Ishikawa (cell line): ENCODE results near the gene ZG16B.

Experiments
- CEBPB ChIP-seq: IDR thresholded peaks from 2 replicates; pipeline ENCODE4 v1.6.1; 2012
- CREB1 ChIP-seq: IDR thresholded peaks from 2 replicates; pipeline ENCODE4 v1.6.1; 2012; ENCODE audit warnings: low read depth
- EGR1 ChIP-seq: IDR thresholded peaks from 2 replicates; pipeline ENCODE4 v1.6.1; 2012
- EP300 ChIP-seq: IDR thresholded peaks from 2 replicates; pipeline ENCODE4 v1.6.1; 2012; ENCODE audit warnings: borderline replicate concordance
- FOXM1 ChIP-seq: IDR thresholded peaks from 2 replicates; pipeline ENCODE4 v1.6.1; 2012; ENCODE audit warnings: low read depth, borderline replicate concordance
- MAX ChIP-seq: IDR thresholded peaks from 2 replicates; pipeline ENCODE4 v1.6.1; 2012
- NFIC ChIP-seq: IDR thresholded peaks from 2 replicates; pipeline ENCODE4 v1.6.1; 2012
- RAD21 ChIP-seq: IDR thresholded peaks from 2 replicates; pipeline ENCODE4 v1.6.1; 2012; ENCODE audit warnings: low read depth
- TAF1 ChIP-seq: IDR thresholded peaks from 2 replicates; pipeline ENCODE4 v1.6.1; 2012; ENCODE audit warnings: low read depth, mild to moderate bottlenecking
- TCF12 ChIP-seq: IDR thresholded peaks from 2 replicates; pipeline ENCODE4 v1.6.1; 2012; ENCODE audit warnings: low read depth
- TEAD4 ChIP-seq: IDR thresholded peaks from 2 replicates; pipeline ENCODE4 v1.6.1; 2012
- YY1 ChIP-seq: IDR thresholded peaks from 2 replicates; pipeline ENCODE4 v1.6.1; 2012; ENCODE audit warnings: low read depth
- ZBTB7A ChIP-seq: IDR thresholded peaks from 2 replicates; pipeline ENCODE4 v1.6.1; 2012; ENCODE audit warnings: low read depth
- TF ChIP-seq, protein P1 (sequence below): IDR thresholded peaks from 2 replicates; pipeline ENCODE4 v1.6.1; 2012
- TF ChIP-seq, protein P2 (sequence below): IDR thresholded peaks from 2 replicates; pipeline ENCODE4 v1.6.1; 2012; ENCODE audit warnings: low read depth, mild to moderate bottlenecking

Gene ZG16B

DNA sequence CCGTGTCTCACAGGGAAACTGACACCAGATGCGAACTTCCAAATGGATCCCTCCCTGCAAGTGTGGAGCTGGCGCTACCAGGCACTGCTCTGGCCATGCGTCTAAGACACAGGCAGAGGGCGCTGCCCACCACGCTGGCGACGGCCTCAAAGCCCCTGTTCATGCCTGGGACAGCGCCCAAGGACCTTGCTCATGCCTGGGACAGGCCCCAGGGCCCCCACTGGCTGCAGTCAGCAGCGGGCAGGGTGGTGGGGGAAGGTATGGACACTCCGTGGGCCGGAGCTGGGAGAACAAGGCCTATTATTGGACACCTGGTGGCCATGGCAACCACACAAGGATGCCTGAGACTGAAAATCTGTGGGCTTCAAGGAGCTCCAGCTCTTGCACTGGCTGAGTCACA is 8.8 kb downstream of the ZG16B start:
- TF ChIP-seq ZBTB7A (0 out of 2 replicates have a peak, but pooled peaks have one; percentile 9), YY1 (no peak), FOXM1 (no peak), MAX (peak; percentile 33; the same call in 1 of the 2 replicates), RAD21 (peak; percentile 95)

GRCh38 chr16:2839650-2840450 is 9.7 kb downstream of the ZG16B start:
- TF ChIP-seq, protein P1, sequence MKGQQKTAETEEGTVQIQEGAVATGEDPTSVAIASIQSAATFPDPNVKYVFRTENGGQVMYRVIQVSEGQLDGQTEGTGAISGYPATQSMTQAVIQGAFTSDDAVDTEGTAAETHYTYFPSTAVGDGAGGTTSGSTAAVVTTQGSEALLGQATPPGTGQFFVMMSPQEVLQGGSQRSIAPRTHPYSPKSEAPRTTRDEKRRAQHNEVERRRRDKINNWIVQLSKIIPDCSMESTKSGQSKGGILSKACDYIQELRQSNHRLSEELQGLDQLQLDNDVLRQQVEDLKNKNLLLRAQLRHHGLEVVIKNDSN, result no peak
- no peak for TF ChIP-seq MAX
- TF ChIP-seq FOXM1, result no peak
- TF ChIP-seq EGR1, result no peak
- TF ChIP-seq, protein P2, sequence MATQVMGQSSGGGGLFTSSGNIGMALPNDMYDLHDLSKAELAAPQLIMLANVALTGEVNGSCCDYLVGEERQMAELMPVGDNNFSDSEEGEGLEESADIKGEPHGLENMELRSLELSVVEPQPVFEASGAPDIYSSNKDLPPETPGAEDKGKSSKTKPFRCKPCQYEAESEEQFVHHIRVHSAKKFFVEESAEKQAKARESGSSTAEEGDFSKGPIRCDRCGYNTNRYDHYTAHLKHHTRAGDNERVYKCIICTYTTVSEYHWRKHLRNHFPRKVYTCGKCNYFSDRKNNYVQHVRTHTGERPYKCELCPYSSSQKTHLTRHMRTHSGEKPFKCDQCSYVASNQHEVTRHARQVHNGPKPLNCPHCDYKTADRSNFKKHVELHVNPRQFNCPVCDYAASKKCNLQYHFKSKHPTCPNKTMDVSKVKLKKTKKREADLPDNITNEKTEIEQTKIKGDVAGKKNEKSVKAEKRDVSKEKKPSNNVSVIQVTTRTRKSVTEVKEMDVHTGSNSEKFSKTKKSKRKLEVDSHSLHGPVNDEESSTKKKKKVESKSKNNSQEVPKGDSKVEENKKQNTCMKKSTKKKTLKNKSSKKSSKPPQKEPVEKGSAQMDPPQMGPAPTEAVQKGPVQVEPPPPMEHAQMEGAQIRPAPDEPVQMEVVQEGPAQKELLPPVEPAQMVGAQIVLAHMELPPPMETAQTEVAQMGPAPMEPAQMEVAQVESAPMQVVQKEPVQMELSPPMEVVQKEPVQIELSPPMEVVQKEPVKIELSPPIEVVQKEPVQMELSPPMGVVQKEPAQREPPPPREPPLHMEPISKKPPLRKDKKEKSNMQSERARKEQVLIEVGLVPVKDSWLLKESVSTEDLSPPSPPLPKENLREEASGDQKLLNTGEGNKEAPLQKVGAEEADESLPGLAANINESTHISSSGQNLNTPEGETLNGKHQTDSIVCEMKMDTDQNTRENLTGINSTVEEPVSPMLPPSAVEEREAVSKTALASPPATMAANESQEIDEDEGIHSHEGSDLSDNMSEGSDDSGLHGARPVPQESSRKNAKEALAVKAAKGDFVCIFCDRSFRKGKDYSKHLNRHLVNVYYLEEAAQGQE, result no peak
- TF ChIP-seq RAD21, result no peak
- no peak for TF ChIP-seq TAF1
- no peak for TF ChIP-seq CREB1
- TF ChIP-seq TCF12, result no peak

DNA sequence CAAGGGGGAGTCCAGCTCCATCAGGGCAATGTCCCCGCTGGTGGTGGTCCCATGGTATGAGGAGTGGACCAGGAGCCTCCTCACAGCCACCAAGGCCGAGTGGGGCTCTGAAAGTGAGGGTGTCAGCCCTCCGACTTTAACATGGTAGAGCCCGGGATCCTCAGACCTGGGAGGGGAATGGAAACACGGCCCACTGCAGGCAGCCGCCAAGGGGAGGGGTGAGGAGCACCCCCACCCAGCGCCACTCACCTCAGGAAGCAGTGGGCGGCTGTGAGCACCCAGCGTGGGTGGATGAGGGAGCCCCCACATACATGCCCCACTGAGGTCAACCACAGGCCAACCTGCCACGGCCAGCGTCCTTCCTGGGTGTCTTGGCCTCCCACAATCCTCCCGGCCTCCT is 10.8 kb downstream of the ZG16B start:
- TF ChIP-seq NFIC, result no peak

- TF ChIP-seq TAF1, result no peak
- no peak for TF ChIP-seq TEAD4
- no peak for TF ChIP-seq TCF12
Measured at GRCh38 chr16:2841606-2842339, 11.7 kb downstream of the ZG16B start.

DNA sequence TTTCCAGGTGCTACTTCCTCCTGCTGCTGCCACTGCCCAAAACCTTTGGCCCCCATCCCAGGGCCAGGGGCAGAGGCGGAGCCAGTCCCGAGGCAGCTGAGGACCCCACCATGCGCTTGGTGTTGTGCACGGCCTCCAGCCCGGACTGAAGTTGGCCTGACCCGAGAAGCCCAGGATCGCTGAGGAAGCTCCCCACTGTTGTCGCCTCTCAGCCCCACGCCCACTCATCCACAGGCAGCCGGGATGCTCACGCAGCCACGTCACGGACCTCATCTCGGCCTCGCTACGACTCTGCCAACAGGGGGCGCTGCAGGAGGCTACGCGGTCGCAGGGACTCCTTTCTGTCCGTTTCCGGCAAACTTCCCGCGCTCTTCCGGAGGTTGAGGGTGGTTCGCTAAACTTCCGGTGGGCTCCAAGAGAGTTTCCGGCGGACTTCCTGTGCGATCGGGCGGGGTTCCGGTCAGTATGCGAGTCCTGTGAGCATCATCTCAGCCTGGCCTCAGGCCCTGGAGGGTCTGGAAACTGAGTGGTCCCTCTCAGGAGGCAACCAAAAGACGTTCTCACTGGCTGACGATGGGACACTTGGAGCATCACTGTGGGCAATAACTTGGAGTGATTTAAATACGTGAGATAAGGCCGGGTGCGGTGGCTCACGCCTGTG is 12.4 kb downstream of the ZG16B start:
- no peak for TF ChIP-seq NFIC
- no peak for TF ChIP-seq CEBPB
- no peak for TF ChIP-seq TEAD4
- no peak for TF ChIP-seq YY1
- no peak for TF ChIP-seq FOXM1
- TF ChIP-seq RAD21, result no peak; the same call in 1 of the 2 replicates
- TF ChIP-seq ZBTB7A, result no peak
- TF ChIP-seq, protein P2, result no peak
- no peak for TF ChIP-seq EGR1
- no peak for TF ChIP-seq MAX
- no peak for TF ChIP-seq TAF1
- no peak for TF ChIP-seq CREB1
- TF ChIP-seq, protein P1, result no peak
- TF ChIP-seq EP300, result no peak
- no peak for TF ChIP-seq TCF12

DNA sequence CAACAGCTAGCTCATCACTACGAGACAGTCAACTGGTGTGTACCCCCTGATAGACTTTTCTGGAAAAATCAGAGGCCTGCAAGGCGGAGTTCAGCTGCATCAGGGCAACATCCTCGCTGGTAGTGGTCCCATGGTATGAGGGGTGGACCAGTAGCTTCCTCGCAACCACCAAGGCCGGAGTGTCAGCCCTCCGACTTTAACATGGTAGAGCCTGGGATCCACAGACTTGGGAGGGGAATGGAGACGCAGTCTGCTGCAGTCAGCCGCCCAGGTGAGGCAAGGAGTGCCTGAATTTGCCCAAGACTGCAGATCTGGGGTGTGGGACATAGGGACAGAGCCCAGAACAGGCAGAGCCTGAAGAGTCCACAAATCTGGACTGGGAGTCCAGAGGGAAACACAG is 13.4 kb downstream of the ZG16B start:
- TF ChIP-seq YY1 (no peak), EGR1 (no peak), NFIC (no peak), TAF1 (no peak), RAD21 (no peak), EP300 (no peak), CEBPB (no peak), TCF12 (no peak), TEAD4 (no peak), FOXM1 (no peak), CREB1 (no peak), MAX (no peak), ZBTB7A (no peak)
- TF ChIP-seq, protein P1, result no peak
- TF ChIP-seq, protein P2, result no peak
